Upper lobe of right lung (tissue), 1 donor: ENCODE measurements around the gene FYCO1. TPM values are rescaled to one million over a fixed set of nuclear protein-coding genes. Genes with fewer than 3 reads are reported as not detected.

Experiments used
- ATAC-seq: fragments of 200-7000 bp; cut with Tn5 transposase; one replicate; pipeline ENCODE4 v1.9.1; 2020; ENCODE audit warnings: mild to moderate bottlenecking, moderate library complexity
- DNase-seq: peaks from one replicate; pipeline ENCODE4 v3.0.0-alpha.2; 2020
- H3K27ac ChIP-seq: fragments of 200-600 bp; one replicate; pipeline ENCODE4 v1.8.0; 2022
- H3K27me3 ChIP-seq: fragments of 200-600 bp; one replicate; pipeline ENCODE4 v1.8.0; 2022; ENCODE audit warnings: mild to moderate bottlenecking
- H3K36me3 ChIP-seq: fragments of 200-600 bp; one replicate; pipeline ENCODE4 v1.8.0; 2022
- H3K4me1 ChIP-seq: fragments of 200-600 bp; one replicate; pipeline ENCODE4 v1.8.0; 2022
- H3K4me3 ChIP-seq: fragments of 200-600 bp; one replicate; pipeline ENCODE4 v1.8.0; 2022; ENCODE audit warnings: mild to moderate bottlenecking
- H3K9me3 ChIP-seq: fragments of 200-600 bp; one replicate; pipeline ENCODE4 v1.8.0; 2022
- CTCF ChIP-seq: fragments of 200-600 bp; IDR thresholded peaks from one replicate; pipeline ENCODE4 v1.8.0; 2022; ENCODE audit warnings: antibody characterized with exemption
- intact Hi-C: fragments of 100-400 bp; cut with DNase I; formaldehyde crosslinking; loops from one replicate; pipeline ENCODE4 v1.11.0; 2022
- total RNA-seq: library from RNA; stranded (reverse); fragmentation: NEBNext Ultra II Directional; extraction: Animal tissue kit (Norgen Biotek cat#: 25700); gene quantifications from one replicate; pipeline ENCODE4 v1.2.1, GENCODE V29; 2021
- donor health status: DM: no; HTN: yes; CAD: no; lungs with severe emphysema.

FYCO1 gene
- total RNA-seq, 1 donor from 2014 or later: 47.3 TPM

- intact Hi-C loops: no loop called here
- Histone ChIP-seq H3K27ac (no peak overlapping the region), H3K27me3 (no peaks in the 10 kb centered on the region), H3K9me3 (no peaks in the 10 kb centered on the region), H3K4me3 (no peak overlapping the region), H3K4me1 (no peaks in the 10 kb centered on the region), H3K36me3 (no peaks in the 10 kb centered on the region)
- TF ChIP-seq CTCF: no peak
- DNase-seq (no peak), ATAC-seq (no peak)
Observed at GRCh38 chr3:45868213-45868612, 127.4 kb downstream of the FYCO1 start.

Other genes with a start within 250 kb of the FYCO1 start
- gene SLC6A20, start 199.3 kb downstream of the FYCO1 start, total RNA-seq: 22.7 TPM
- 22.8 TPM for gene LZTFL1, start 153.7 kb downstream of the FYCO1 start, total RNA-seq
- not detected for gene CCR9, start 109.3 kb downstream of the FYCO1 start, total RNA-seq
- 4.7 TPM for gene CXCR6, start 52.4 kb downstream of the FYCO1 start, total RNA-seq
- gene XCR1, start 31.7 kb upstream of the FYCO1 start, total RNA-seq: 0.26 TPM
- 40.9 TPM for gene CCR1, start 212.5 kb upstream of the FYCO1 start, total RNA-seq
- gene CCR3, start 246.6 kb upstream of the FYCO1 start, total RNA-seq: 0.43 TPM